OCI-LY1 (cell line): ENCODE data around the gene AFAP1.

Experiments
- H2AFZ ChIP-seq: fragments of 200-600 bp; sonication (generic), shearing (Covaris generic); 2 replicates; pipeline ENCODE4 v1.6.0; 2014; ENCODE audit warnings: antibody characterized with exemption, mild to moderate bottlenecking, low read length
- H3F3A ChIP-seq: fragments of 200-600 bp; sonication (generic), shearing (Covaris generic); 2 replicates; pipeline ENCODE4 v1.6.0; 2014; ENCODE audit warnings: mild to moderate bottlenecking, antibody characterized with exemption, low read length, moderate library complexity; ENCODE audit not compliant: insufficient read depth
- H3K27ac ChIP-seq: fragments of 200-600 bp; sonication (generic); 2 replicates; pipeline ENCODE4 v1.5.1; 2014; ENCODE audit warnings: low read length, mixed run types, mild to moderate bottlenecking, low read depth; ENCODE audit not compliant: poor library complexity, severe bottlenecking
- H3K27me3 ChIP-seq: fragments of 200-600 bp; sonication (generic); 2 replicates; pipeline ENCODE4 v1.6.0; 2014; ENCODE audit warnings: antibody characterized with exemption, mild to moderate bottlenecking, low read length, moderate library complexity; ENCODE audit not compliant: insufficient read depth
- H3K36me3 ChIP-seq: fragments of 200-600 bp; sonication (generic); 2 replicates; pipeline ENCODE4 v1.6.1; 2014; ENCODE audit warnings: mild to moderate bottlenecking, antibody characterized with exemption, low read length, moderate library complexity, mixed read lengths; ENCODE audit not compliant: insufficient read depth
- H3K4me1 ChIP-seq: fragments of 200-600 bp; sonication (generic); 2 replicates; pipeline ENCODE4 v1.5.1; 2014; ENCODE audit warnings: mild to moderate bottlenecking, low read length, moderate library complexity; ENCODE audit not compliant: insufficient read depth, severe bottlenecking
- H3K4me2 ChIP-seq: fragments of 200-600 bp; sonication (generic), shearing (Covaris generic); 2 replicates; pipeline ENCODE4 v1.6.1; 2014; ENCODE audit warnings: low read length
- H3K4me3 ChIP-seq: fragments of 200-600 bp; sonication (generic); 2 replicates; pipeline ENCODE4 v1.5.1; 2014; ENCODE audit warnings: low read length, low read depth, mild to moderate bottlenecking, mixed read lengths; ENCODE audit not compliant: poor library complexity, severe bottlenecking
- H3K79me2 ChIP-seq: fragments of 200-600 bp; shearing (Covaris generic); 2 replicates; pipeline ENCODE4 v1.6.1; 2016; ENCODE audit warnings: mixed run types, low read length, mixed read lengths; ENCODE audit not compliant: insufficient read depth
- H3K9ac ChIP-seq: fragments of 200-600 bp; sonication (generic), shearing (Covaris generic); 2 replicates; pipeline ENCODE4 v1.6.1; 2014; ENCODE audit warnings: mild to moderate bottlenecking, low read length, mixed read lengths
- H3K9me2 ChIP-seq: fragments of 200-600 bp; sonication (generic), shearing (Covaris generic); 2 replicates; pipeline ENCODE4 v1.6.1; 2014; ENCODE audit warnings: low read depth, mild to moderate bottlenecking, low read length, mixed read lengths
- H3K9me3 ChIP-seq: fragments of 200-600 bp; shearing (Covaris generic); 2 replicates; pipeline ENCODE4 v1.6.1; 2014; ENCODE audit warnings: low read length, mixed read lengths
- H4K20me1 ChIP-seq: fragments of 200-600 bp; sonication (generic), shearing (Covaris generic); 2 replicates; pipeline ENCODE4 v1.6.0; 2016; ENCODE audit warnings: mild to moderate bottlenecking, low read length; ENCODE audit not compliant: insufficient read depth
- CTCF ChIP-seq: fragments of 200-600 bp; sonication (generic), shearing (Covaris generic); IDR thresholded peaks from 2 replicates; pipeline ENCODE4 v1.5.1; 2017; ENCODE audit warnings: mild to moderate bottlenecking, antibody characterized with exemption, low read length, moderate library complexity, mixed read lengths
- EZH2 ChIP-seq: fragments of 200-600 bp; sonication (generic), shearing (Covaris generic); IDR thresholded peaks from 2 replicates; pipeline ENCODE4 v1.8.0; 2017; ENCODE audit warnings: borderline replicate concordance, mixed run types, mild to moderate bottlenecking, antibody characterized with exemption, low read length, moderate library complexity, mixed read lengths

The AFAP1 gene

DNA sequence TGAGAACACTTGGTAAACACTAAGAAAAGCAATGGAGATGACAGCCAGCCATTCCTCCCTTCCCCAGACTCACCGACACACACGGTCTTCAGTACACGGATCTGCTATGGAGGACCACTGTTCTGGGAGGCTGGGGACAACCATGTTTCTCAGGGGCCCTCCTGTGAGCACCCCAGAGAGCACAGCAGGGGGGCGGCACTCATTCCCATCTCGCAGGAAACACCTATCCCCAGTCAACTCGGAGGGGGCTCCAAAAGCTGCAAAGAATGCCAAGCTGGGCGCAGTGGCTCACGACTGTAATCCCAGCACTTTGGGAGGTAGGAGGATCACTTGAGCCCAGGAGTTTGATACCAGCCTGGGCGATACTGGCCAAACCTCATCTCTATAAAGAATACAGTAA is 172.1 kb downstream of the AFAP1 start:
- H3K9me3 ChIP-seq, result no peaks in the 10 kb centered on the region
- no peaks in the 10 kb centered on the region for H4K20me1 ChIP-seq
- no peaks in the 10 kb centered on the region for H3K79me2 ChIP-seq
- H3K4me1 ChIP-seq, result peaks cover 19% of the 10 kb centered on the region
- H3K27me3 ChIP-seq, result no peaks in the 10 kb centered on the region
- no peak overlapping the region for H3K4me2 ChIP-seq
- TF ChIP-seq CTCF, result no peak
- TF ChIP-seq EZH2, result no peak
- H2AFZ ChIP-seq, result no peak overlapping the region
- H3F3A ChIP-seq, result no peaks in the 10 kb centered on the region
- H3K9ac ChIP-seq, result no peak overlapping the region
- no peaks in the 10 kb centered on the region for H3K36me3 ChIP-seq
- H3K9me2 ChIP-seq, result no peaks in the 10 kb centered on the region
- no peak overlapping the region for H3K4me3 ChIP-seq
- no peak overlapping the region for H3K27ac ChIP-seq

DNA sequence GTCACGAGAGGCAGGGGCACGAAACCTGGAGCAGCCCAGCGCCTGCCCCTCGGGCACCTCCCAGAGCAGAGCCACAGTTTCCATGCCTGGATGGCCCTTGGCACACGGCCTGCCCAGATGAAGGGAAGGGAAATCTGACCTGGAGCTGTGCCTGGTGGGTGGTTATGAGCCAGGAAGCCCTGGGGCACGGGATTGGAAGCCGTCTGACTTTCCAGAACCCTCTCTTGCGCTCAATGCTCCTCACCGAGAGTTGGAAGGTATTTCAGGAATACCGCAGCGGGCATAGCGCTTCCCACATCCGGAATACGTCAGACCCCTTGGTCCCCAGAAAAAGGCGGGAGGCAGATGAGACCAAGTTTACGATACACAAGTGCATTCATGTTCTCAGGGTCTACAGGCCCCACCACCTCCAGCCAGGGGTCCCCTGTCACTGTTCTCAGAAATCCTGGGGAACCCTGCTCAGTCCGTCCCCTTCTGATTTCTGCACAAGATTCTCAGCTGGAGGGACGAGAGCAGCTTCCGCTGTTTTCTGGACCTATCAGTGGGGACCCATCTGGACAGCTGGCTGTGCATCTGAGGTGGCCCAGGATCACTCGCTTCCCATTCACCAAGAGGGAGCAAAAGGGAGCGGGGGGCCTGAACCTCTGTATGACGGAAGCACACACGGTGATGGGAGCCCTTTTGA is 172.9 kb downstream of the AFAP1 start:
- Histone ChIP-seq H3K27me3 (no peaks in the 10 kb centered on the region), H3K79me2 (no peaks in the 10 kb centered on the region), H3F3A (no peaks in the 10 kb centered on the region), H3K9me3 (no peaks in the 10 kb centered on the region), H3K4me3 (no peak overlapping the region), H3K9ac (no peak overlapping the region), H2AFZ (no peak overlapping the region), H3K9me2 (no peaks in the 10 kb centered on the region), H3K36me3 (no peaks in the 10 kb centered on the region), H3K4me1 (peaks cover 13% of the 10 kb centered on the region), H3K4me2 (no peak overlapping the region), H3K27ac (no peak overlapping the region), H4K20me1 (no peaks in the 10 kb centered on the region)
- TF ChIP-seq EZH2, result no peak
- no peak for TF ChIP-seq CTCF

- Histone ChIP-seq H3F3A (no peaks in the 10 kb centered on the region), H3K9me3 (no peaks in the 10 kb centered on the region), H3K79me2 (no peaks in the 10 kb centered on the region), H3K27ac (no peak overlapping the region), H3K9ac (no peak overlapping the region), H3K4me3 (no peak overlapping the region), H3K27me3 (no peaks in the 10 kb centered on the region), H4K20me1 (no peaks in the 10 kb centered on the region), H2AFZ (no peak overlapping the region), H3K4me2 (no peak overlapping the region), H3K4me1 (peaks cover 6% of the 10 kb centered on the region), H3K9me2 (no peaks in the 10 kb centered on the region), H3K36me3 (no peaks in the 10 kb centered on the region)
- TF ChIP-seq CTCF (no peak), EZH2 (no peak)
Measured at GRCh38 chr4:7766086-7766485, 173.6 kb downstream of the AFAP1 start.
